Vagina (tissue), 2 donors: ENCODE data around the gene INPP4B. TPM values are rescaled to one million over a fixed set of nuclear protein-coding genes. Genes with fewer than 3 reads are reported as not detected.

ENCODE experiments used
- DNase-seq, 2 donors: peaks; one replicate each; pipeline ENCODE4 v3.0.0-alpha.2; 2017; ENCODE audit errors: extremely low spot score in 2 of 2
- H3K27ac ChIP-seq: fragments of 200-600 bp; sonication (generic); one replicate; pipeline ENCODE4 v1.5.1; 2019
- H3K27me3 ChIP-seq: fragments of 200-600 bp; sonication (generic); one replicate; pipeline ENCODE4 v1.5.1; 2019
- H3K36me3 ChIP-seq, 2 donors: fragments of 200-600 bp; sonication (generic); one replicate each; pipeline ENCODE4 v1.5.1; 2017 to 2019
- H3K4me1 ChIP-seq: fragments of 200-600 bp; sonication (generic); one replicate; pipeline ENCODE4 v1.5.1; 2019
- H3K4me3 ChIP-seq, 2 donors: fragments of 200-600 bp; sonication (generic); 1 replicate in 1 of 2; 2 replicates in 1 of 2; pipeline ENCODE4 v1.5.1; 2016 to 2019
- H3K9me3 ChIP-seq: fragments of 200-600 bp; sonication (generic); one replicate; pipeline ENCODE4 v1.5.1; 2019
- CTCF ChIP-seq, 3 experiments: fragments of 450-650 bp in 2 of 3; fragments of 200-600 bp in 1 of 3; sonication (generic) in 1 of 3; IDR thresholded peaks; one replicate each; pipeline ENCODE4 v1.5.1; 2017 to 2019; ENCODE audit warnings: antibody characterized with exemption in 3 of 3, mild to moderate bottlenecking in 2 of 3, moderate library complexity in 2 of 3
- POLR2A ChIP-seq, 2 donors: fragments of 450-650 bp; IDR thresholded peaks; one replicate each; pipeline ENCODE4 v1.6.1; 2017; ENCODE audit warnings: antibody characterized with exemption in 2 of 2, mild to moderate bottlenecking in 2 of 2, moderate library complexity in 2 of 2
- POLR2AphosphoS5 ChIP-seq, 2 donors: sonication (generic); formaldehyde crosslinking; IDR thresholded peaks; one replicate each; pipeline ENCODE4 v1.9.0; 2017; ENCODE audit warnings: antibody characterized with exemption in 2 of 2, mild to moderate bottlenecking in 2 of 2, low read depth in 1 of 2; ENCODE audit not compliant: insufficient read depth in 1 of 2
- intact Hi-C: fragments of 100-400 bp; cut with DNase I; formaldehyde crosslinking; loops from one replicate; pipeline ENCODE4 v1.15.1; 2023
- total RNA-seq: library from RNA; depleted of rRNA; stranded (reverse); fragments of >200 nt; gene quantifications from one replicate; pipeline ENCODE4 v1.2.3, GENCODE V29; 2016

The INPP4B gene
- total RNA-seq, 1 donor from 2014 or later: 21.1 TPM

- Histone ChIP-seq H3K27ac (peak overlapping the region; percentile 15), H3K36me3 (no peaks in the 10 kb centered on the region), H3K9me3 (no peaks in the 10 kb centered on the region), H3K27me3 (no peaks in the 10 kb centered on the region), H3K4me3 (peak overlapping the region in 1 of 2 donors; percentile 3), H3K4me1 (peaks cover 10% of the 10 kb centered on the region)
- DNase-seq: no peak
- intact Hi-C loops: no loop called here
- TF ChIP-seq POLR2A (IDR thresholded peaks at IDR 0.05) (no peak), POLR2AphosphoS5 (IDR thresholded peaks at IDR 0.05; ENCODE audit: insufficient read depth in 1 of 2, low read depth in 1 of 2) (no peak), CTCF (IDR thresholded peaks at IDR 0.05) (no peak)
These were observed 279.9 kb downstream of the INPP4B start for GRCh38 chr4:142566243-142566642.

GRCh38 chr4:142565771-142566170 is 280.3 kb downstream of the INPP4B start:
- Histone ChIP-seq H3K9me3 (no peaks in the 10 kb centered on the region), H3K36me3 (no peaks in the 10 kb centered on the region), H3K27ac (no peak overlapping the region), H3K4me3 (peak overlapping the region in 1 of 2 donors; percentile 3), H3K27me3 (no peaks in the 10 kb centered on the region), H3K4me1 (peaks cover 10% of the 10 kb centered on the region)
- DNase-seq: no peak
- TF ChIP-seq POLR2AphosphoS5 (IDR thresholded peaks at IDR 0.05; ENCODE audit: insufficient read depth in 1 of 2, low read depth in 1 of 2) (no peak), POLR2A (IDR thresholded peaks at IDR 0.05) (no peak), CTCF (IDR thresholded peaks at IDR 0.05) (no peak)
- intact Hi-C loops: no loop called here

- no peaks in the 10 kb centered on the region for H3K36me3 ChIP-seq
- H3K4me1 ChIP-seq: peaks cover 12% of the 10 kb centered on the region
- intact Hi-C loops: no loop called here
- H3K27me3 ChIP-seq: no peaks in the 10 kb centered on the region
- no peaks in the 10 kb centered on the region for H3K9me3 ChIP-seq
- H3K27ac ChIP-seq: no peak overlapping the region
- TF ChIP-seq CTCF (IDR thresholded peaks at IDR 0.05) (no peak), POLR2AphosphoS5 (IDR thresholded peaks at IDR 0.05; ENCODE audit: insufficient read depth in 1 of 2, low read depth in 1 of 2) (no peak), POLR2A (IDR thresholded peaks at IDR 0.05) (no peak)
- H3K4me3 ChIP-seq: no peak overlapping the region
- DNase-seq: no peak
These were observed 282.3 kb downstream of the INPP4B start for GRCh38 chr4:142563682-142564291.

GRCh38 chr4:142559986-142560385 is 286.1 kb downstream of the INPP4B start:
- DNase-seq: no peak
- H3K4me1 ChIP-seq: peaks cover 6% of the 10 kb centered on the region
- intact Hi-C loops: no loop called here

More at GRCh38 chr4:142559986-142560385, 286.1 kb downstream of the INPP4B start:
- no peak overlapping the region for H3K4me3 ChIP-seq
- TF ChIP-seq POLR2A (IDR thresholded peaks at IDR 0.05) (no peak), CTCF (IDR thresholded peaks at IDR 0.05) (no peak), POLR2AphosphoS5 (IDR thresholded peaks at IDR 0.05; ENCODE audit: insufficient read depth in 1 of 2, low read depth in 1 of 2) (no peak)
- no peaks in the 10 kb centered on the region for H3K36me3 ChIP-seq
- H3K9me3 ChIP-seq: no peaks in the 10 kb centered on the region
- H3K27ac ChIP-seq: no peak overlapping the region
- H3K27me3 ChIP-seq: no peaks in the 10 kb centered on the region
